MM.1S (cell line): ENCODE results near the gene COX4I1.
"Not testable (repeated sequence)": the region's sequence is repeated elsewhere in the genome, so short reads cannot be mapped to it uniquely, and the experiment has no call there.

ENCODE experiments used
- DNase-seq: peaks from one replicate; pipeline ENCODE4 v3.0.0-alpha.2; 2015
- H2AFZ ChIP-seq: fragments of 300-600 bp; sonication (generic); 2 replicates; pipeline ENCODE4 v1.6.0; 2016; ENCODE audit warnings: antibody characterized with exemption, low read length
- H3F3A ChIP-seq: fragments of 300-600 bp; sonication (generic); 2 replicates; pipeline ENCODE4 v1.6.1; 2016; ENCODE audit warnings: mild to moderate bottlenecking, antibody characterized with exemption, low read length, moderate library complexity, mixed read lengths; ENCODE audit not compliant: insufficient read depth
- H3K27ac ChIP-seq: fragments of 300-600 bp; sonication (generic); 2 replicates; pipeline ENCODE4 v1.5.1; 2016; ENCODE audit warnings: mild to moderate bottlenecking, low read length
- H3K27me3 ChIP-seq: fragments of 300-600 bp; sonication (generic); replicated peaks from 2 replicates; pipeline ENCODE4 v1.6.0; 2016; ENCODE audit warnings: low read length; ENCODE audit not compliant: insufficient read depth
- H3K36me3 ChIP-seq: fragments of 300-600 bp; sonication (generic); replicated peaks from 2 replicates; pipeline ENCODE4 v1.6.1; 2016; ENCODE audit warnings: mild to moderate bottlenecking, low read length, mixed read lengths; ENCODE audit not compliant: insufficient read depth
- H3K4me1 ChIP-seq: fragments of 300-600 bp; sonication (generic); 2 replicates; pipeline ENCODE4 v1.6.1; 2016; ENCODE audit warnings: low read length, mixed read lengths
- H3K4me2 ChIP-seq: fragments of 300-600 bp; sonication (generic); 2 replicates; pipeline ENCODE4 v1.6.0; 2016; ENCODE audit warnings: low read depth, low read length
- H3K4me3 ChIP-seq: fragments of 300-600 bp; sonication (generic); 2 replicates; pipeline ENCODE4 v1.5.1; 2016; ENCODE audit warnings: low read length, mixed read lengths
- H3K79me2 ChIP-seq: fragments of 300-600 bp; sonication (generic); 2 replicates; pipeline ENCODE4 v1.6.1; 2016; ENCODE audit warnings: mixed run types, low read length, mixed read lengths
- H3K9ac ChIP-seq: fragments of 300-600 bp; sonication (generic); 2 replicates; pipeline ENCODE4 v1.6.1; 2016; ENCODE audit warnings: low read length, mixed read lengths
- H3K9me2 ChIP-seq: fragments of 300-600 bp; sonication (generic); replicated peaks from 2 replicates; pipeline ENCODE4 v1.6.1; 2016; ENCODE audit warnings: mild to moderate bottlenecking, low read length, mixed read lengths; ENCODE audit not compliant: insufficient read depth
- H3K9me3 ChIP-seq: fragments of 300-600 bp; sonication (generic); replicated peaks from 2 replicates; pipeline ENCODE4 v1.6.1; 2016; ENCODE audit warnings: mild to moderate bottlenecking, low read length, mixed read lengths; ENCODE audit not compliant: insufficient read depth
- H4K20me1 ChIP-seq: fragments of 300-600 bp; sonication (generic); 2 replicates; pipeline ENCODE4 v1.6.1; 2016; ENCODE audit warnings: mild to moderate bottlenecking, low read length, moderate library complexity, mixed read lengths; ENCODE audit not compliant: insufficient read depth
- EZH2 ChIP-seq: fragments of 300-600 bp; sonication (generic); optimal IDR thresholded peaks from 2 replicates; pipeline ENCODE3; 2017; ENCODE audit warnings: low read depth, mild to moderate bottlenecking, antibody characterized with exemption, low read length, mixed read lengths
- EZH2phosphoT487 ChIP-seq: fragments of 300-600 bp; sonication (generic); IDR thresholded peaks from 2 replicates; pipeline ENCODE4 v1.6.1; 2018; ENCODE audit warnings: antibody characterized with exemption, low read length
- TF ChIP-seq, protein P1 (sequence below): fragments of 300-600 bp; sonication (generic); IDR thresholded peaks from 2 replicates; pipeline ENCODE4 v1.5.1; 2016; ENCODE audit warnings: antibody characterized with exemption, low read length, mixed read lengths

The COX4I1 gene

DNA sequence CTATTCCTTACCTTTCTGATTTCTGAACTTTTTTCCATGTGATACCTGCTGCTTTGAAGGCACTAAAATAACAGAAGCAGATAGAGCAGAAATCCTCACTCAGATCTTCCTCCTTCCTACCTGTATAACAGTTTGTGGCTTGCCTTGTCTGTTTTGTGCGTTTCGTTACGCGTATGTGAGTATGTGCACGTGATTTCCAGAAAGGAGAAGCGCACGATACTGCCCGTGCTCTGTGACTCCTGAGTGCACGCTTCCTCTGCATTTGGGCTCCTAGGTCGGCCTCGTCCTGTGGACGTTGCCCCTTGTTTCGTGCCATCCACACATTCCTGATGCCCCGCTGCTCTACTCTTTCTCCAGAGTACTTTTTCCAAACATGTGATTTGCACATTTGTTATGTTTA is 4.1 kb downstream of the COX4I1 start:
- no peak for TF ChIP-seq EZH2
- TF ChIP-seq, protein P1, sequence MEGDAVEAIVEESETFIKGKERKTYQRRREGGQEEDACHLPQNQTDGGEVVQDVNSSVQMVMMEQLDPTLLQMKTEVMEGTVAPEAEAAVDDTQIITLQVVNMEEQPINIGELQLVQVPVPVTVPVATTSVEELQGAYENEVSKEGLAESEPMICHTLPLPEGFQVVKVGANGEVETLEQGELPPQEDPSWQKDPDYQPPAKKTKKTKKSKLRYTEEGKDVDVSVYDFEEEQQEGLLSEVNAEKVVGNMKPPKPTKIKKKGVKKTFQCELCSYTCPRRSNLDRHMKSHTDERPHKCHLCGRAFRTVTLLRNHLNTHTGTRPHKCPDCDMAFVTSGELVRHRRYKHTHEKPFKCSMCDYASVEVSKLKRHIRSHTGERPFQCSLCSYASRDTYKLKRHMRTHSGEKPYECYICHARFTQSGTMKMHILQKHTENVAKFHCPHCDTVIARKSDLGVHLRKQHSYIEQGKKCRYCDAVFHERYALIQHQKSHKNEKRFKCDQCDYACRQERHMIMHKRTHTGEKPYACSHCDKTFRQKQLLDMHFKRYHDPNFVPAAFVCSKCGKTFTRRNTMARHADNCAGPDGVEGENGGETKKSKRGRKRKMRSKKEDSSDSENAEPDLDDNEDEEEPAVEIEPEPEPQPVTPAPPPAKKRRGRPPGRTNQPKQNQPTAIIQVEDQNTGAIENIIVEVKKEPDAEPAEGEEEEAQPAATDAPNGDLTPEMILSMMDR: no peak
- no peak for TF ChIP-seq EZH2phosphoT487
- Histone ChIP-seq H3K9me2 (no peaks in the 10 kb centered on the region), H2AFZ (no peak overlapping the region), H3K4me2 (no peak overlapping the region), H4K20me1 (no peaks in the 10 kb centered on the region), H3K36me3 (no peaks in the 10 kb centered on the region), H3F3A (no peaks in the 10 kb centered on the region), H3K4me1 (no peaks in the 10 kb centered on the region), H3K27ac (no peak overlapping the region), H3K9ac (no peak overlapping the region), H3K4me3 (no peak overlapping the region), H3K9me3 (no peaks in the 10 kb centered on the region), H3K79me2 (peaks cover 34% of the 10 kb centered on the region), H3K27me3 (no peaks in the 10 kb centered on the region)
- DNase-seq: no peak

DNA sequence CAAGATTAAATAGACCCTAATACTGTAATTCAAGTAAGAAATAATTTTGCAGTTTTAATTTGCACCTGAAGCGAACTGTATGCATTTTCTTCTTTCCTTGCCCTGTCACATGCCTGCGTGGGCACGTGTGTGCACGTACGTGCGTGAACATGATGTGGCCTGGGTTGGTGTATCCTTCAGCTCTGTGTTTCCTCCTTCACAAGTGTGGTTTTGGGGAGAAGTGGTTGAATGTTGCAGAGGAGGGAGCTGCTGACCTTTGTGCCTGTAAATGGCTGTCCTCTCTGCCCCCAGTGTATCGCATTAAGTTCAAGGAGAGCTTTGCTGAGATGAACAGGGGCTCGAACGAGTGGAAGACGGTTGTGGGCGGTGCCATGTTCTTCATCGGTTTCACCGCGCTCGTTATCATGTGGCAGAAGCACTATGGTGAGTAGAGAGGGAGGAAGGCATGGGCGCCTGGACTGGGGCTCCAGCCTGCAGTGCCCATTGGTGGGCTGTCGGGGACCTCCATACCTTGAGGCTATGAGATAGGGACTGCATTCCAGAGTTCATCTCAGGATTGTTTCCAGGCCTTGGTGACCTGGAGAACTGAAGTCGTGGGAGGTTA is 6.0 kb downstream of the COX4I1 start:
- Histone ChIP-seq H3K9me3 (no peaks in the 10 kb centered on the region), H3K36me3 (no peaks in the 10 kb centered on the region), H3K27me3 (no peaks in the 10 kb centered on the region), H3K4me3 (no peak overlapping the region), H3K79me2 (peaks cover 17% of the 10 kb centered on the region), H3F3A (no peaks in the 10 kb centered on the region), H3K4me1 (no peaks in the 10 kb centered on the region), H3K9me2 (no peaks in the 10 kb centered on the region), H4K20me1 (no peaks in the 10 kb centered on the region), H3K4me2 (no peak overlapping the region), H3K27ac (no peak overlapping the region), H3K9ac (no peak overlapping the region), H2AFZ (no peak overlapping the region)
- TF ChIP-seq EZH2phosphoT487: no peak
- TF ChIP-seq, protein P1: no peak
- no peak for TF ChIP-seq EZH2
- no peak for DNase-seq

DNA sequence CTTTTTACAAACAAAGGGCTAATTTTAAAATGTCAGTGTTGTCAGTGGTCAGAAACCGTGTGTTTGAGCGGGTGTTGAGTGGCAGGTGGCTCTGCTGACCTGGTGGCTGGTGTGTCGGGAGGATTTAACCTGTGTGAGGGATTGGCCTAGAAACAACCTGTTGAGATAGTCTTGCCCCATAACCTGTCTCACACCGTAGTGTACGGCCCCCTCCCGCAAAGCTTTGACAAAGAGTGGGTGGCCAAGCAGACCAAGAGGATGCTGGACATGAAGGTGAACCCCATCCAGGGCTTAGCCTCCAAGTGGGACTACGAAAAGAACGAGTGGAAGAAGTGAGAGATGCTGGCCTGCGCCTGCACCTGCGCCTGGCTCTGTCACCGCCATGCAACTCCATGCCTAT is 7.0 kb downstream of the COX4I1 start:
- Histone ChIP-seq H3K79me2 (peaks cover 7% of the 10 kb centered on the region), H3F3A (no peaks in the 10 kb centered on the region), H3K4me1 (no peaks in the 10 kb centered on the region), H3K36me3 (no peaks in the 10 kb centered on the region), H4K20me1 (no peaks in the 10 kb centered on the region), H3K4me3 (no peak overlapping the region), H3K9me3 (no peaks in the 10 kb centered on the region), H3K27ac (no peak overlapping the region), H3K4me2 (no peak overlapping the region), H3K9ac (no peak overlapping the region), H3K27me3 (peaks cover 2% of the 10 kb centered on the region), H2AFZ (no peak overlapping the region), H3K9me2 (no peaks in the 10 kb centered on the region)
- DNase-seq: no peak
- TF ChIP-seq, protein P1: no peak
- TF ChIP-seq EZH2phosphoT487 (no peak), EZH2 (no peak)

DNA sequence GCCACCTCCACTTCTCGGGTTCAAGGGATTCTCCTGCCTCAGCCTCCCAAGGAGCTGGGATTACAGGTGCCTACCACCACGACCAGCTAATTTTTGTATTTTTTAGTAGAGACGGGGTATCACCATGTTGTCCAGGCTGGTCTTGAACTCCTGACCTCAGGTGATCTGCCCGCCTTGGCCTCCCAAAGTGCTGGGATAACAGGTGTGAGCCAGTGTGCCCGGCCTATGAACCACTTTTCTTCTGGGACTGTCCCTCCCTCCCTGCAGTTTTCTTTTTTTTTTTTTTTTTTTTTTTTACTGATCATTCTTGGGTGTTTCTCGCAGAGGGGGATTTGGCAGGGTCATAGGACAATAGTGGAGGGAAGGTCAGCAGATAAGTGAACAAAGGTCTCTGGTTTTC is 7.8 kb downstream of the COX4I1 start:
- not testable (repeated sequence) for H3K9me2 ChIP-seq, H3K4me3 ChIP-seq, H3K4me2 ChIP-seq, H3K9me3 ChIP-seq, H3F3A ChIP-seq, H3K4me1 ChIP-seq, H3K27ac ChIP-seq, H3K36me3 ChIP-seq, H3K9ac ChIP-seq, H4K20me1 ChIP-seq, H3K27me3 ChIP-seq, H2AFZ ChIP-seq, H3K79me2 ChIP-seq, DNase-seq

DNA sequence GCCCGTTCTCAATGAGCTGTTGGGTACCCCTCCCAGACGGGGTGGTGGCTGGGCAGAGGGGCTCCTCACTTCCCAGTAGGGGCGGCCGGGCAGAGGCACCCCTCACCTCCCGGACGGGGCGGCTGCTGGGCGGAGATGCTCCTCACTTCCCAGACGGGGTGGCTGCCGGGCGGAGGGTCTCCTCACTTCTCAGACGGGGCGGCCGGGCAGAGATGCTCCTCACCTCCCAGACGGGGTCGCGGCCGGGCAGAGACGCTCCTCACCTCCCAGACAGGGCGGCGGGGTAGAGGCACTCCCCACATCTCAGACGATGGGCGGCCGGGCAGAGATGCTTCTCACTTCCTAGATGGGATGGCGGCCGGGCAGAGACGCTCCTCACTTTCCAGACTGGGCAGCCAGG is 8.6 kb downstream of the COX4I1 start:
- not testable (repeated sequence) for H3F3A ChIP-seq, H4K20me1 ChIP-seq, H3K4me3 ChIP-seq, DNase-seq, H3K79me2 ChIP-seq, H3K27ac ChIP-seq, H3K9me3 ChIP-seq, H3K4me1 ChIP-seq, H3K4me2 ChIP-seq, H2AFZ ChIP-seq, H3K36me3 ChIP-seq, H3K9me2 ChIP-seq, H3K9ac ChIP-seq
- peaks cover 12% of the 10 kb centered on the region for H3K27me3 ChIP-seq
